H1 (cell line): ENCODE results near the gene PLN. TPM values are rescaled to one million over a fixed set of nuclear protein-coding genes. Genes with fewer than 3 reads are reported as not detected.

Experiments used
- CTCF ChIA-PET: fragments of 300-600 bp; sonication (Branson Sonifier 250); formaldehyde crosslinking; loops from one replicate; lab custom pipeline; 2021; ENCODE audit not compliant: partially characterized antibody; lab: Charles Lee
- POLR2A ChIA-PET: fragments of 300-600 bp; sonication (Branson Sonifier 250); formaldehyde crosslinking; loops from one replicate; lab custom pipeline; 2021; ENCODE audit warnings: inconsistent platforms; ENCODE audit not compliant: partially characterized antibody; lab: Charles Lee
- DNase-seq, 2 experiments: peaks; one replicate each; pipeline versions ENCODE4 v3.0.0 to v3.0.0-alpha.2; 2010 to 2022; ENCODE audit warnings: low spot score in 2 of 2, low read depth in 1 of 2, mixed read lengths in 1 of 2
- FAIRE-seq: peaks from 2 replicates; lab custom pipeline; 2011; peaks lifted over from hg19 to GRCh38; lab: Jason Lieb, UNC
- H2AFZ ChIP-seq: 2 replicates; pipeline ENCODE4 v1.8.1; 2012; ENCODE audit warnings: low read length, inconsistent platforms
- H2AK5ac ChIP-seq: 2 replicates; pipeline ENCODE4 v1.6.1; 2013; ENCODE audit warnings: low read depth, low read length
- H2BK120ac ChIP-seq: replicated peaks from 2 replicates; pipeline ENCODE3; 2013; ENCODE audit warnings: low read depth, low read length, inconsistent platforms
- H2BK12ac ChIP-seq: 2 replicates; pipeline ENCODE4 v1.6.1; 2013; ENCODE audit warnings: low read depth, low read length
- H2BK15ac ChIP-seq: 2 replicates; pipeline ENCODE4 v1.6.1; 2013; ENCODE audit warnings: low read length
- H2BK20ac ChIP-seq: 2 replicates; pipeline ENCODE4 v1.6.1; 2013; ENCODE audit warnings: low read length
- H2BK5ac ChIP-seq: 2 replicates; pipeline ENCODE4 v1.6.1; 2013; ENCODE audit warnings: low read depth, low read length
- H3K14ac ChIP-seq: 2 replicates; pipeline ENCODE4 v1.6.1; 2013; ENCODE audit warnings: inconsistent platforms; ENCODE audit not compliant: insufficient read length
- H3K18ac ChIP-seq: 2 replicates; pipeline ENCODE4 v1.6.1; 2013; ENCODE audit warnings: low read length; ENCODE audit errors: extremely low read depth
- H3K23ac ChIP-seq: 2 replicates; pipeline ENCODE4 v1.6.1; 2013; ENCODE audit warnings: inconsistent platforms; ENCODE audit not compliant: insufficient read length
- H3K23me2 ChIP-seq: 2 replicates; pipeline ENCODE4 v1.6.1; 2013; ENCODE audit warnings: low read depth, low read length
- H3K27ac ChIP-seq: 2 replicates; pipeline ENCODE4 v1.6.1; 2011; ENCODE audit warnings: low read depth, low read length, inconsistent platforms
- H3K27me3 ChIP-seq, 4 experiments: replicated peaks in 1 of 4; 1 replicate in 1 of 4; 2 replicates in 3 of 4; pipeline versions ENCODE4 v1.6.1 to v1.8.1; 2011 to 2013; ENCODE audit warnings: low read length in 3 of 4, mild to moderate bottlenecking in 3 of 4, inconsistent platforms in 2 of 4, mixed read lengths in 2 of 4, moderate library complexity in 1 of 4; ENCODE audit not compliant: control insufficient read depth in 3 of 4, insufficient read depth in 3 of 4; ENCODE audit errors: extremely low read depth in 1 of 4
- H3K36me3 ChIP-seq, 4 experiments: 2 replicates each; pipeline versions ENCODE4 v1.6.1 to v1.8.1; 2011 to 2013; ENCODE audit warnings: mild to moderate bottlenecking in 4 of 4, low read length in 3 of 4, moderate library complexity in 2 of 4, control low read depth in 1 of 4, inconsistent platforms in 1 of 4; ENCODE audit not compliant: insufficient read depth in 4 of 4, control insufficient read depth in 2 of 4
- H3K4ac ChIP-seq: replicated peaks from 2 replicates; pipeline ENCODE3; 2013; ENCODE audit warnings: low read length, low read depth, mixed read lengths, inconsistent platforms; ENCODE audit not compliant: insufficient read length
- H3K4me1 ChIP-seq, 4 experiments: replicated peaks in 1 of 4; 1 replicate in 1 of 4; 2 replicates in 3 of 4; pipeline versions ENCODE4 v1.6.1 to v1.8.1; 2011 to 2013; ENCODE audit warnings: low read length in 3 of 4, inconsistent platforms in 2 of 4, mixed read lengths in 1 of 4; ENCODE audit not compliant: insufficient read depth in 4 of 4, control insufficient read depth in 3 of 4
- H3K4me2 ChIP-seq, 2 experiments: 2 replicates each; pipeline versions ENCODE4 v1.6.1 to v1.8.1; 2011 to 2013; ENCODE audit warnings: low read depth in 2 of 2, low read length in 2 of 2, control low read depth in 1 of 2, inconsistent platforms in 1 of 2, mild to moderate bottlenecking in 1 of 2; ENCODE audit not compliant: insufficient read depth in 1 of 2
- H3K4me3 ChIP-seq, 4 experiments: fragments of 200-600, 300-600 bp in 1 of 4; sonication (generic), shearing (Covaris generic), sonication (Bioruptor Twin) in 1 of 4; 2 replicates each; pipeline versions ENCODE4 v1.5.1 to v1.8.1; 2011 to 2016; ENCODE audit warnings: low read length in 4 of 4, low read depth in 3 of 4, control low read depth in 2 of 4, inconsistent platforms in 2 of 4, mild to moderate bottlenecking in 2 of 4, mixed read lengths in 1 of 4, moderate library complexity in 1 of 4; ENCODE audit not compliant: insufficient read depth in 2 of 4; ENCODE audit errors: extremely low read depth in 1 of 4
- H3K56ac ChIP-seq: replicated peaks from 2 replicates; pipeline ENCODE3; 2013; ENCODE audit warnings: low read depth, mild to moderate bottlenecking, mixed read lengths, low read length, inconsistent platforms; ENCODE audit not compliant: insufficient read length
- H3K79me1 ChIP-seq: 2 replicates; pipeline ENCODE4 v1.6.1; 2013; ENCODE audit warnings: low read depth, low read length, control low read depth
- H3K79me2 ChIP-seq, 2 experiments: 2 replicates each; pipeline versions ENCODE4 v1.6.1 to v1.8.1; 2012 to 2013; ENCODE audit warnings: low read length in 2 of 2, mild to moderate bottlenecking in 2 of 2, inconsistent platforms in 1 of 2; ENCODE audit not compliant: insufficient read depth in 2 of 2, control insufficient read depth in 1 of 2
- H3K9ac ChIP-seq, 4 experiments: replicated peaks in 1 of 4; 1 replicate in 1 of 4; 2 replicates in 3 of 4; pipeline versions ENCODE4 v1.6.1 to v1.8.1; 2011 to 2013; ENCODE audit warnings: low read depth in 3 of 4, low read length in 3 of 4, control low read depth in 2 of 4, mild to moderate bottlenecking in 2 of 4, moderate library complexity in 2 of 4, inconsistent platforms in 1 of 4; ENCODE audit errors: extremely low read depth in 1 of 4
- H3K9me3 ChIP-seq, 2 experiments: 2 replicates each; pipeline versions ENCODE4 v1.6.1 to v1.8.1; 2012 to 2013; ENCODE audit warnings: mild to moderate bottlenecking in 2 of 2, moderate library complexity in 2 of 2, control low read depth in 1 of 2, inconsistent platforms in 1 of 2, low read depth in 1 of 2, low read length in 1 of 2, mixed read lengths in 1 of 2; ENCODE audit not compliant: insufficient read depth in 2 of 2
- H4K20me1 ChIP-seq, 2 experiments: replicated peaks in 1 of 2; 2 replicates each; pipeline versions ENCODE3 to v1.8.1; 2011 to 2013; ENCODE audit warnings: inconsistent platforms in 2 of 2, low read length in 2 of 2, mild to moderate bottlenecking in 1 of 2; ENCODE audit not compliant: insufficient read depth in 2 of 2, control insufficient read depth in 1 of 2
- H4K5ac ChIP-seq: 2 replicates; pipeline ENCODE4 v1.6.1; 2013; ENCODE audit warnings: low read length, low read depth, mixed read lengths, inconsistent platforms; ENCODE audit not compliant: insufficient read length
- H4K8ac ChIP-seq: 2 replicates; pipeline ENCODE4 v1.8.0; 2013; ENCODE audit warnings: mild to moderate bottlenecking, moderate library complexity, low read length, inconsistent platforms; ENCODE audit not compliant: insufficient read depth; ENCODE audit errors: extremely low read depth
- H4K91ac ChIP-seq: replicated peaks from 2 replicates; pipeline ENCODE3; 2013; ENCODE audit warnings: low read length, mixed read lengths, inconsistent platforms; ENCODE audit not compliant: insufficient read length
- GTF2F1 ChIP-seq: IDR thresholded peaks from 2 replicates; pipeline ENCODE4 v1.6.1; 2012; ENCODE audit warnings: low read depth, low read length, improper control_type of control experiment, borderline replicate concordance
- WGBS, 2 experiments: shearing (Covaris generic) in 1 of 2; methylation state at CpG; one replicate each; pipeline versions ENCODE4 v1.1.6 to v1.1.7; 2013 to 2015; ENCODE audit warnings: low lambda C conversion rate in 2 of 2, mixed read lengths in 2 of 2, inconsistent platforms in 1 of 2, low coverage in 1 of 2, missing lambda C conversion rate in 1 of 2; ENCODE audit not compliant: insufficient replicate concordance in 2 of 2, insufficient coverage in 1 of 2, insufficient read length in 1 of 2; ENCODE audit errors: extremely low coverage in 1 of 2, missing lambda C conversion rate in 1 of 2; 5-methylcytosine and 5-hydroxymethylcytosine counted together
- polyA plus RNA-seq, 7 experiments: library from polyadenylated mRNA; depleted of rRNA in 3 of 7; stranded (reverse) in 5 of 7; unstranded in 2 of 7; fragments of >200 nt in 5 of 7; fragments of 200-250 nt in 2 of 7; gene quantifications; 1 replicate in 5 of 7; 2 replicates in 1 of 7; 4 replicates in 1 of 7; pipeline versions ENCODE4 v1.2.1 to v1.2.3, GENCODE V29; 2011 to 2013; ENCODE audit warnings: missing spikeins in 2 of 7, mixed read lengths in 2 of 7
- total RNA-seq: library from RNA; stranded (reverse); fragmentation: NEBNext Ultra II Directional; extraction: Animal tissue kit (Norgen Biotek cat#: 25700); gene quantifications from 2 replicates; pipeline ENCODE4 v1.2.1, GENCODE V29; 2021

Gene PLN
- total and polyA plus RNA-seq, 2 of the 8 experiments (the other 6 are each of a cell fraction or from before 2014, with no cell fraction given), result not detected

GRCh38 chr6:118589186-118589585 is 41.1 kb downstream of the PLN start:
- H3K23ac ChIP-seq, result no peak overlapping the region
- H2BK120ac ChIP-seq, result no peak overlapping the region
- H3K27me3 ChIP-seq, result no peaks in the 10 kb centered on the region
- no peak overlapping the region for H3K4me2 ChIP-seq
- ChIA-PET CTCF (interaction anchor here (4.4 kb wide), 1 partner anchor 9 kb away, joined by 14 read pairs; no protein-coding TSS in a partner anchor), POLR2A (no interaction called here)
- no peaks in the 10 kb centered on the region; a peak in 1 of 4 replicates for H3K79me2 ChIP-seq
- no peak for TF ChIP-seq GTF2F1
- no peak overlapping the region for H4K5ac ChIP-seq
- no peak overlapping the region for H3K27ac ChIP-seq
- H4K91ac ChIP-seq, result no peak overlapping the region
- H2AK5ac ChIP-seq, result no peak overlapping the region
- no peak overlapping the region for H4K8ac ChIP-seq
- FAIRE-seq, result no peak
- no peaks in the 10 kb centered on the region for H3K36me3 ChIP-seq
- H3K9ac ChIP-seq, result no peak overlapping the region
- H3K18ac ChIP-seq, result no peak overlapping the region
- H3K23me2 ChIP-seq, result no peaks in the 10 kb centered on the region; the same call in 1 of the 2 replicates
- H2BK15ac ChIP-seq, result no peak overlapping the region
- H3K79me1 ChIP-seq, result no peaks in the 10 kb centered on the region
- H2BK20ac ChIP-seq, result no peak overlapping the region
- no peak overlapping the region for H3K4me3 ChIP-seq
- H3K4me1 ChIP-seq, result peaks cover 0 to 2% (median 0%) of the 10 kb centered on the region in 4 experiments; a peak in 3 of 7 replicates
- H2AFZ ChIP-seq, result no peak overlapping the region
- no peaks in the 10 kb centered on the region for H3K9me3 ChIP-seq
- WGBS, 2 experiments, result 91% methylated on average over 4 of the region's 4 CpGs; no CpG with 5 or more reads in 1 of the 2 experiments
- no peak overlapping the region for H2BK12ac ChIP-seq
- no peak overlapping the region for H3K14ac ChIP-seq
- DNase-seq, result no peak
- H3K56ac ChIP-seq, result no peak overlapping the region
- peaks cover 0 to 1% of the 10 kb centered on the region in 2 experiments for H4K20me1 ChIP-seq
- H3K4ac ChIP-seq, result no peak overlapping the region
- no peak overlapping the region for H2BK5ac ChIP-seq
